Muscle layer of colon (tissue), 2 donors: ENCODE results near the gene SERTAD1.
"Not testable (repeated sequence)": the region's sequence is repeated elsewhere in the genome, so short reads cannot be mapped to it uniquely, and the experiment has no call there.

ENCODE experiments used
- H3K27ac ChIP-seq: one replicate; pipeline ENCODE4 v1.7.0; 2013; ENCODE audit warnings: low read depth, mild to moderate bottlenecking, low read length, moderate library complexity
- H3K27me3 ChIP-seq, 2 donors: one replicate each; pipeline ENCODE4 v1.7.0; 2013; ENCODE audit warnings: low read length in 2 of 2, mild to moderate bottlenecking in 2 of 2; ENCODE audit not compliant: insufficient read depth in 2 of 2, control insufficient read depth in 1 of 2
- H3K36me3 ChIP-seq: one replicate; pipeline ENCODE4 v1.7.0; 2013; ENCODE audit warnings: mild to moderate bottlenecking, low read length; ENCODE audit not compliant: insufficient read depth
- H3K4me1 ChIP-seq: one replicate; pipeline ENCODE4 v1.7.0; 2013; ENCODE audit warnings: mild to moderate bottlenecking, low read length; ENCODE audit not compliant: insufficient read depth
- H3K4me3 ChIP-seq, 2 donors: one replicate each; pipeline ENCODE4 v1.7.0; 2013; ENCODE audit warnings: low read length in 2 of 2, low read depth in 1 of 2, mild to moderate bottlenecking in 1 of 2, moderate library complexity in 1 of 2
- H3K9ac ChIP-seq: one replicate; pipeline ENCODE4 v1.7.0; 2013; ENCODE audit warnings: low read length
- H3K9me3 ChIP-seq: one replicate; pipeline ENCODE4 v1.7.0; 2013; ENCODE audit warnings: mild to moderate bottlenecking, low read length
- donor health status: abdominal sarcoma.
- donor health status: Adenocarcinoma of cecum.

SERTAD1 gene

DNA sequence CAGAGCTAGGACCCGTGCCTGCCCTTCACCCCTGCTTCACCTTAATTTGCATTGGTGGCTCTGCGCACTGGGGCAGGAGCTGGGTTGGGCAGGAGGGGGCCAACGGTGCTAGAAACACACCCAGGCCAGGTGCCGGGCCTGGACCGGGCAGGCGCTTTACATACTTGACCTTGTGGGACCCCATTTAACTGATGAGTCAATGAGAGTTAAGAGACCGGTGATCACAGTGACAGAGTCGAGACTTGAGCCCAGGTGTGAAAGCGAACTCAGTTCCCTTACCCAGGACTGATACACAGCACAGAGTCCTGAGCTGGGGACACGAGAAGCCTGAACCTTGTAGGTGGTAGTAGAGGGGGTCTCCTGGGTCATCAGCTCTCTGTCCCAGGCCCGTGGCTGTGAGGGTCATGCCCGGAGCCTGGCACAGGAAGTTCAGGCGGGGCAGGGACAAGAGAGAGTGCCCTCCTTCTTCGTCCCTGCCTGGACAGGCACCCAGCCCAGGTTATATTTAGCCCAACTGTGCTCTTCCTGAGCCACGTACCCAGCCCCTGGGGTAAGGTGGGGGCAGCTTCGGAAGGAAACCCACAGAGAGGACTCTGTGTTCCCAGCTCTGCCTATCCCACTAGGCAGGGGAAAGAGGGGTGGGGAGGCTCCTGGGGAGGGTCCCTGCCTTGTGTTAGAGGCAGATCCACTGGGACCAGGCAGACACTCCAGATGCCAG is 14.5 kb downstream of the SERTAD1 start:
- H3K27ac ChIP-seq: no peak overlapping the region
- no peaks in the 10 kb centered on the region for H3K27me3 ChIP-seq
- H3K9me3 ChIP-seq: no peaks in the 10 kb centered on the region
- H3K36me3 ChIP-seq: no peaks in the 10 kb centered on the region
- H3K4me3 ChIP-seq: no peak overlapping the region
- no peak overlapping the region for H3K9ac ChIP-seq
- H3K4me1 ChIP-seq: peaks cover 12% of the 10 kb centered on the region

DNA sequence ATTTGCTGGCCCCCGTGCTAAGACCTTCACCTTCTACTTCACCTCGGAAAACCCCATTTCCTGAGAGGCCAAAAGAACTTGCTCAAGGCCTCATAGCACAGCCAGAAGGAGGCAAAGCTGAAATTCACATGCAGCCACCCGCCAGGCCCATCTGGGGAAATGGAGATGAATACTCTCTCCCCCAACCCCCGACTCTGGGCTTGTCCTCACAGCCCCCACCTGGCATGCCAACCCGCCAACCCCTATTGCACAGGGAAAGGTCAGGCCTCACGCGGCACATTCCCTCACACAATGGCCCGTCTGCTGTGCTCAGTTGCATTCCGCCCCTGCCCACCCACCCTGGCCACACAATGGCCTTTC is 15.8 kb downstream of the SERTAD1 start:
- H3K4me3 ChIP-seq: no peak overlapping the region

DNA sequence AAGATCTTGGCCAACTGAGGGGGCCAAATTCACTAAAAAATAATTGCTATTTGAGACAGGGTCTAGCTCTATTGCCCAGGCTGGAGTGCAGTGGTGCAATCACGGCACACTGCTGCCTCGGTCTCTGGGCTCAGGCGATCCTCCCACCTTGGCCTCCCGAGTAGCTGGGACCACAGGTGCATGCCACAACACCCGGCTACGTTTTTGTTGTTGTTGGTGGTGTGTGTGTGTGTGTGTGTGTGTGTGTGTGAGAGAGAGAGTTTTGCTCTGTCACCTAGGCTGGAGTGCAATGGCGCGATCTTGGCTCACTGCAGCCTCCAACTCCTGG is 17.2 kb downstream of the SERTAD1 start:
- not testable (repeated sequence) for H3K4me1 ChIP-seq, H3K9me3 ChIP-seq, H3K36me3 ChIP-seq, H3K4me3 ChIP-seq, H3K27me3 ChIP-seq, H3K9ac ChIP-seq, H3K27ac ChIP-seq

More for the DNA sequence above, 15.8 kb downstream of the SERTAD1 start:
- Histone ChIP-seq H3K9ac (no peak overlapping the region), H3K27ac (no peak overlapping the region), H3K36me3 (no peaks in the 10 kb centered on the region), H3K4me1 (peaks cover 11% of the 10 kb centered on the region), H3K9me3 (no peaks in the 10 kb centered on the region), H3K27me3 (no peaks in the 10 kb centered on the region)

DNA sequence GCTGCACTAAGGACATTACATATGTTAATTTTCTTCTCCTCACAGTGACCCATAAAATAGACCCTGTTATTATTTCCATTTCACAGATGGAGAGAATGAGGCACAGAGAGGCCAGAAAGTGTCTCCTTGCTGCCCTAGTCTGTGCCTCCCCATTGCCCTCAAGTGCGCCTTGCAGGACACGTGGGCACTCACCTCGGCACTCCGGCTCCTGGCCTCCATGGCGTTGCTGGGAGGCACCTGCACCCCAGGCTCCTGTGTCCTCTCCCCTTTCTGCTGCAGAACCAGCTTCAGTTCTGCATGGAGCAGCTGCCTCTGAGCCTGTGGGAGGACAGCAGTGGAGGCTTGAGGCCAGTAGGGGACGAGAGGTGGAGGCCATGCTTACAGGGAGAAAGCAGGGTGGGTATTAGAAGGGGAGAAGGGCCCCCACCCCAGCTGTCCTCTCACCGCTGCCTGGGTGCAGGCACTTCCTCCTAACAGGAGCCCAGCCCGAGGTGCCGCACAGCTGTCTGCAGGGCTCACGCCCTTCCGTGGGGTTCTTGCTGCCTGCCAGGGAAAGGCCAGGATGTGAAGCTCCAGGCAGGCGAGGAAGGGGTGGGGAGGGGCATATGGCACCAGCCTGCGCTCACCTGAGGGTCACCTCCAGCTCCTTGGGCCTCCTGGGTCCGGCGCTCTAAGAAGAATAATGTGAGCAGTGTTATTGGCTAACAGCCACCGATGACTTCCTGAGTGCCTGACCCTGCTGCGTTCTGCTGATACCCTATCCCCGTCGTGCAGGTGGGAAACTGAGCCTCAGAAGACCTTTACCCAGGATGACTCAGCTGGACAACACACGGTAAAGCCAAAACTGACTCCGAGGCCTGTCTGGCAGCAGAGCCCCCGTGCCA is 17.8 kb downstream of the SERTAD1 start:
- H3K9me3 ChIP-seq: no peaks in the 10 kb centered on the region
- no peak overlapping the region for H3K4me3 ChIP-seq
- H3K4me1 ChIP-seq: peaks cover 9% of the 10 kb centered on the region
- no peak overlapping the region for H3K9ac ChIP-seq
- H3K27ac ChIP-seq: no peak overlapping the region
- no peaks in the 10 kb centered on the region for H3K36me3 ChIP-seq
- H3K27me3 ChIP-seq: no peaks in the 10 kb centered on the region

DNA sequence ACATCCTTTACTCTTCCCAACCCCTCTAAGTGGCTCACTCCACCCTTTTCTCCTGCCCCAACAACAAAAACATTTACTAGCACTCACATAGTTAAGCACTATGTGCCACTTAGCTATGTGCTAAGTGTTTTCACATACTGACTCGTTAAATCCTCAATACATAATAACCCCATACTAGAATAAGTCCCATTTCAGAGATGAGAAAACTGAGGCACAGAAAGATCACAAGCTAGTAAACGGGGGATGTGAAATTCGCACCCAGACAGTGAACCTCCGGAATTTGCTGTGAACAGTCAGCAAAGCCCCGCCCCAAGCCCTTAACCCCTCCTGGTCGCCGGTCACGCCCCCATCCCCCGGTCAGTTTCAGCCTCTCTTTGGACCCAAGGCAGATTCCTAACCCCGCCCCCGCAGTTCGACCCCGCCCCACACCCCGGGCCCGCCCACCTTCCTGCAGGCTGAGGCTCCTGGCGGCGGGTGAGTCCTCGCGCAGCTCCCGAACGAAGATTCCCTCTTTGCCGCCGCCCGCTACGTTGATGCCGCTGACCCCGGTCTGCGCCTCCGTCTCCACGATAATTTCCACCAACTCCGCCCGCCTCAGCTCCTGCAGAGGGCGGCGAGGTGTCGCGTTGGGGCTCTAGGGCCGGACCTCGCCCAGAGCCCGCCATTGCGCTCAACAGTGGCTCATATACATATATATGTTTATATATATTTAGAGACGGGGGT is 22.4 kb downstream of the SERTAD1 start:
- no peaks in the 10 kb centered on the region for H3K27me3 ChIP-seq
- H3K4me3 ChIP-seq: peak overlapping the region; percentile 41 to 68
- H3K4me1 ChIP-seq: no peaks in the 10 kb centered on the region
- no peaks in the 10 kb centered on the region for H3K36me3 ChIP-seq
- no peak overlapping the region for H3K9ac ChIP-seq
- H3K9me3 ChIP-seq: no peaks in the 10 kb centered on the region
- H3K27ac ChIP-seq: peak overlapping the region; percentile 78

DNA sequence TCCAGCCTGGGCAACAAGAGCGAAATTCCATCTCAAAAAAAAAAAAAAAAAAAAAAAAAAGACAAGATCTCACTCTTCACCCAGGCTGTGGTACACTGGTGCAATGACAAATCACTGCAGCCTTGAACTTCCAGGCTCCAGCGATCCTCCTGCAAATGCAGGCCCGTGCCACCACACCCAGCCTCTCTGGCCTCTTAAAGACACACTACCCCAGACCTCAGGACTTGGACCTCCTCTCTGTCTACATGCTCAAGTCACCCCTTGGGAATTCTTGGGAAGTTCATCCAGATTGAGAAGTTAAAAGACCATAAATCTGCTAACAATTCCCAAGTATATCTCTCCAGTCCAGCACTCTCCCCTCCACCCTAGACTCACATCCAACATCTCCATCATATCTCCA is 25.2 kb downstream of the SERTAD1 start:
- Histone ChIP-seq H3K9me3 (no peaks in the 10 kb centered on the region), H3K27me3 (no peaks in the 10 kb centered on the region), H3K27ac (no peak overlapping the region), H3K4me1 (no peaks in the 10 kb centered on the region), H3K9ac (no peak overlapping the region), H3K4me3 (no peak overlapping the region), H3K36me3 (no peaks in the 10 kb centered on the region)

DNA sequence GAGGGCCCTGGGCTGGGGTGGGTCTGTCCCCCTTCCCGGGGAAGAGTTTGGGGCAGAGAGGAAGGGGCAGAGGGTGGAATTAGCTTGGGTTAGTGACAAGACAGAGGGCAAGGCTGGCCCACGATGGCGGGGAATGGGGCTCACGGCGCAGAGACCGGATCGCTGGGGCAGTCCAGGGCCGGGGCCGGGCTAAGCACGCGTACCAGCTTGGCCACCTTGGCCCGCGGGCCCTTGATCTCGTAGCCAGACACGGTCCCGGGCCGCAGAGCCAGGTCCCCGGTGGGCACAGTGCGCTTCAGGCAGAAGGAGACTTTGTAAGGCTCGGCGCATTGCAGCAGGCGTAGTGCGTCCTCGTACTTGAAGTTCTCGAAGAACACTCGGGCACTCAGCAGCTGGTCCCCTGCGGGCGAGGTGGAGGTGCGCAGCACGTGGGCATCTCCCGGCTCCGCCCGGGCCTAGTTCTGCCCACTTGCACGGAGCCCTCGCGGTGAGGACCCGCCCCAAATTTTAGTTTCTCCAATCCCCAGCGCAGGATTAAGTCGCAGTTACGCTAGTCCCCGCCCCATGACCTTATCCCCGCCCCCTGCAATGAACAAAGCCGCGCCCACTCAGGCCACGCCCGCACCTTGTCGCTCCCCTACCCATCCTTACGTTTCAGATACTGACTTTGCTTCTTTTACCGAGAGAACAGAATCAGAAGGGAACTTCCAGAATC is 27.2 kb downstream of the SERTAD1 start:
- H3K4me1 ChIP-seq: no peaks in the 10 kb centered on the region
- H3K9ac ChIP-seq: no peak overlapping the region
- H3K9me3 ChIP-seq: no peaks in the 10 kb centered on the region
- H3K4me3 ChIP-seq: no peak overlapping the region
- no peak overlapping the region for H3K27ac ChIP-seq
- no peaks in the 10 kb centered on the region for H3K27me3 ChIP-seq
- no peaks in the 10 kb centered on the region for H3K36me3 ChIP-seq

DNA sequence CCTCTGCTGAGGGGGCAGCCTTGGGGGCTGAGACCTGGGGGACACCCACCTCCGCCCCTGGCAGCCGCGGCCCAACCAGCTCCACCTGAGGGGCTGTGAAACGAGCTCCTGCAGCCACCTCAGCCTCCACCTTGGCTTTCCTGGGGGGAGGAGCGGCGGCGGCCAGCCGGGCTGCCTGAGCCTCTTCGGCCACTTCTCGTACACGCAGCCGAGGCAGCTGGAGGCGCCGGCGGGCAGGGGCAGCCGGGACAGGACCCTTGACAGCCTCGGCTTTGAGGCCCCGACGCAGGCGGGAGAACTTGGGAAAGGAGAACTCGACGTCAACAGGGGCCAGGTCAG is 28.3 kb downstream of the SERTAD1 start:
- H3K27me3 ChIP-seq: no peaks in the 10 kb centered on the region
- H3K4me1 ChIP-seq: no peaks in the 10 kb centered on the region
- H3K27ac ChIP-seq: no peak overlapping the region
- H3K4me3 ChIP-seq: no peak overlapping the region
- H3K9ac ChIP-seq: no peak overlapping the region
- H3K36me3 ChIP-seq: no peaks in the 10 kb centered on the region
- H3K9me3 ChIP-seq: no peaks in the 10 kb centered on the region

DNA sequence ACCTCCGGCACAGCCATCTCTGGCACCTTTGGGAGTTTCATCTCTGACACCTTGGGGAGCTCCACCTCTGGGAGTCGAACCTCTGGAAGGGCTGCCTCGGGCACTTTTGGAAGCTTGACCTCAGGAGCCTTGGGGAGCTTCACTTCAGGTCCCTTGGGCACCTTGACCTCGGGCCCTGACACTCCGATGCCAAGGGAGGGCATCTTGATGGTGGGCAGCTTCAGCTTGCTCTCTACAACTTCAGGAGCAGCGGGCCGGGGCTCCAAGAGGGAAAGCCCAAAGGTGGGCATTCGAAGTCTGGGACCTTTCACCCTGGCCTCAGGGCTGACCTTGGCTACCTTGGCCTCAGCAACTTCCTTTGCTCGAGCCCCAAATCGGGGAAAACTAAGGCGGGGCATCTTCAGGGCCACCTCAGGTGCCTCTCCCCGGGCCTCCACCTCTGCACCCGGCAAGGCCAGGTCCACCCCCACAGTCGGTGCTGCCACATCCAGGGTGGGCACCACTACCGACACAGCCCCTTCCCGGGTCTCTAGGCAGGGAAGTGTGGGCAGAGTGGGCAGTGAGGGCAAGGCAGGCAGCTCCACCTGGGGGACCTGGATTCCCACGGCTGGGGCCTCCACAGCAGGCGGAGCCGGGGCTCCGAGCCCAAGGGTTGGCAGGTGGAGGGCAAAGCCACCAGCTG is 28.8 kb downstream of the SERTAD1 start:
- Histone ChIP-seq H3K4me3 (no peak overlapping the region), H3K4me1 (no peaks in the 10 kb centered on the region), H3K36me3 (no peaks in the 10 kb centered on the region), H3K9me3 (no peaks in the 10 kb centered on the region), H3K27me3 (no peaks in the 10 kb centered on the region), H3K9ac (no peak overlapping the region), H3K27ac (no peak overlapping the region)

DNA sequence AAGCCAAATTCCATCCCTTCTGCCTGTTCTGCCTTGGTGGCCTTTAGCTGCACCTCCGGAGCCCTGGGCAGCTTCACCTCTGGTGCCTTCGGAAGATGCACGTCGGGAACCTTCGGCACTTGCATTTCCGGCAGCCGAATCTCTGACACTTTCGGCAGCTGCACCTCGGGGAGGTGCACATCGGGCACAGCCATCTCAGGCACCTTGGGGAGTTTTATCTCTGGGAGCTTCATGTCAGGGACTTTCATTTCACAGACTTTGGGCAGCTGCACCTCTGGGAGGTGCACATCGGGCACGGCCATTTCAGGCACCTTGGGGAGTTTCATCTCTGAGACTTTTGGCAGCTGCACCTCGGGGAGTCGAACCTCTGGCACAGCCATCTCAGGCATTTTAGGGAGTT is 29.8 kb downstream of the SERTAD1 start:
- Histone ChIP-seq H3K9me3 (no peaks in the 10 kb centered on the region), H3K27ac (no peak overlapping the region), H3K9ac (no peak overlapping the region), H3K36me3 (no peaks in the 10 kb centered on the region), H3K4me1 (no peaks in the 10 kb centered on the region), H3K27me3 (no peaks in the 10 kb centered on the region), H3K4me3 (no peak overlapping the region)

DNA sequence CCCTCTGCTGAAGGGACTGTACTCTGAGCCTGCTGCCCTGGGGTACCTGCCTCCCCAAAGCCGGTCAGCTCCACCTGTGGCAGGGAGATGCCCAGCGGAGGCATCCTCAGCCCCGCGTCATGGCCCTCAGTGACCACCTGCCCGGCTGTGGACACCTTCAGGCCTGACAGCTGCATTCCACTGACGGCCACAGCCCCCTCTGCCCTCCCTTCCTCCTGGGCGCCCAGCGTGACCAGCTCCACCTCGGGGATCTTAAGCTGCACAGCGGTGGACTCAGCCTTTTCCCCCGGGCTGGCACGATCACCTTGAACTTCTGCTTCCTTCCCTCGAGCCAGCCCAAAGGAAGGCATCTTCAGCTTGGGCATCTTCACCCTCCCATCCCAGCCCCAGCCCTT is 31.0 kb downstream of the SERTAD1 start:
- no peaks in the 10 kb centered on the region for H3K27me3 ChIP-seq
- H3K36me3 ChIP-seq: no peaks in the 10 kb centered on the region
- H3K27ac ChIP-seq: no peak overlapping the region
- H3K9ac ChIP-seq: no peak overlapping the region
- no peaks in the 10 kb centered on the region for H3K9me3 ChIP-seq
- no peak overlapping the region for H3K4me3 ChIP-seq
- no peaks in the 10 kb centered on the region for H3K4me1 ChIP-seq
